ENCODE results near the gene PRF1. TPM values are rescaled to one million over a fixed set of nuclear protein-coding genes. Genes with fewer than 3 reads are reported as not detected.

The PRF1 gene
- total and polyA plus RNA-seq, 10 donors: 6.6 to 79.6 (median 54.6) TPM

GRCh38 chr10:70587045-70587658, 15.4 kb downstream of the PRF1 start:
- TF ChIP-seq POLR2AphosphoS5 (IDR thresholded peaks at IDR 0.05) (no peak), POLR2A (IDR thresholded peaks at IDR 0.05) (no peak)
- TF ChIP-seq, protein P1, sequence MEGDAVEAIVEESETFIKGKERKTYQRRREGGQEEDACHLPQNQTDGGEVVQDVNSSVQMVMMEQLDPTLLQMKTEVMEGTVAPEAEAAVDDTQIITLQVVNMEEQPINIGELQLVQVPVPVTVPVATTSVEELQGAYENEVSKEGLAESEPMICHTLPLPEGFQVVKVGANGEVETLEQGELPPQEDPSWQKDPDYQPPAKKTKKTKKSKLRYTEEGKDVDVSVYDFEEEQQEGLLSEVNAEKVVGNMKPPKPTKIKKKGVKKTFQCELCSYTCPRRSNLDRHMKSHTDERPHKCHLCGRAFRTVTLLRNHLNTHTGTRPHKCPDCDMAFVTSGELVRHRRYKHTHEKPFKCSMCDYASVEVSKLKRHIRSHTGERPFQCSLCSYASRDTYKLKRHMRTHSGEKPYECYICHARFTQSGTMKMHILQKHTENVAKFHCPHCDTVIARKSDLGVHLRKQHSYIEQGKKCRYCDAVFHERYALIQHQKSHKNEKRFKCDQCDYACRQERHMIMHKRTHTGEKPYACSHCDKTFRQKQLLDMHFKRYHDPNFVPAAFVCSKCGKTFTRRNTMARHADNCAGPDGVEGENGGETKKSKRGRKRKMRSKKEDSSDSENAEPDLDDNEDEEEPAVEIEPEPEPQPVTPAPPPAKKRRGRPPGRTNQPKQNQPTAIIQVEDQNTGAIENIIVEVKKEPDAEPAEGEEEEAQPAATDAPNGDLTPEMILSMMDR (IDR thresholded peaks at IDR 0.05 in 8 of 11, conservative IDR thresholded peaks at IDR 0.05 in 3 of 11): no peak
- 79 to 88% (median 84%) methylated on average over 8 of the region's 8 CpGs for WGBS, 5 donors
- H3K4me1 ChIP-seq: peaks cover 0 to 11% (median 4%) of the 10 kb centered on the region in 6 donors
- H3K27ac ChIP-seq: no peak overlapping the region
- H3K4me3 ChIP-seq: no peak overlapping the region
- no peaks in the 10 kb centered on the region for H3K9me3 ChIP-seq
- no peaks in the 10 kb centered on the region for H3K27me3 ChIP-seq (replicated peaks in 1 of 7)
- no peaks in the 10 kb centered on the region for H3K36me3 ChIP-seq
- no peak for DNase-seq
- intact Hi-C loops (cut with DNase I; ENCODE audit: low total_unique reads): no loop called here

DNA sequence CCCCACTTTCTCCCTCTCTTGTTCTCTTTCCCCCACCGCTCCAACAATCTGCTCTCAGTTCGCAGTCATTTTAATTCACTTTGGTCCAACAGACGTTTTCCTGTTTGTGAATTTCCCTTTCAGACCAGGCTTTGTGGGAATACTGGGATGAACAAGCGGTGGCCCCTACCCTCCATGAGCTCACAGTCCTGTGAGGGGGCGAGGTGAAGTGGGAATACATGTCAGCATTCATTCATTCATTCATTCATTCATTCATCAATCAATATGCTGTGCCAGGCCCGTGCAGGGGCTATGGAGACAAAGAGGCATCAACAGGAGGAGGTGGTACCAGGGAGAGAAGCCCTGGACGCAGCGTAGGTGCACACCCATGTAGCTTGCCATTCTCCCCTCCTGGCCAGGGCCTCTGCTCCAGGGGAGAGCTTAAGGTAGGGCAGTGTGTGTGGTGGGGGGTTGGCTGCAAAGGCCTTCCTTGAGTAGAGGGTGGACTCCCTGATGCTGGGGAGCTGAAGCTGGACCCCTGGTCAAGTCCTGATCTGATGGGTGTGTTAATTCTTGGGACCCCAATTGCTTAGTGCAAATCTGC, 16.1 kb downstream of the PRF1 start:
- Histone ChIP-seq H3K4me3 (no peak overlapping the region), H3K27ac (no peak overlapping the region), H3K27me3 (replicated peaks in 1 of 7) (no peaks in the 10 kb centered on the region), H3K36me3 (no peaks in the 10 kb centered on the region), H3K9me3 (no peaks in the 10 kb centered on the region), H3K4me1 (peaks cover 0 to 11% (median 4%) of the 10 kb centered on the region in 6 donors)
- WGBS, 5 donors: 90 to 96% (median 93%) methylated on average over 8 of the region's 8 CpGs
- no peak for DNase-seq
- intact Hi-C loops (cut with DNase I; ENCODE audit: low total_unique reads): no loop called here
- TF ChIP-seq POLR2A (IDR thresholded peaks at IDR 0.05): no peak
- TF ChIP-seq, protein P1 (IDR thresholded peaks at IDR 0.05 in 8 of 11, conservative IDR thresholded peaks at IDR 0.05 in 3 of 11): no peak
- TF ChIP-seq POLR2AphosphoS5 (IDR thresholded peaks at IDR 0.05): no peak

DNA sequence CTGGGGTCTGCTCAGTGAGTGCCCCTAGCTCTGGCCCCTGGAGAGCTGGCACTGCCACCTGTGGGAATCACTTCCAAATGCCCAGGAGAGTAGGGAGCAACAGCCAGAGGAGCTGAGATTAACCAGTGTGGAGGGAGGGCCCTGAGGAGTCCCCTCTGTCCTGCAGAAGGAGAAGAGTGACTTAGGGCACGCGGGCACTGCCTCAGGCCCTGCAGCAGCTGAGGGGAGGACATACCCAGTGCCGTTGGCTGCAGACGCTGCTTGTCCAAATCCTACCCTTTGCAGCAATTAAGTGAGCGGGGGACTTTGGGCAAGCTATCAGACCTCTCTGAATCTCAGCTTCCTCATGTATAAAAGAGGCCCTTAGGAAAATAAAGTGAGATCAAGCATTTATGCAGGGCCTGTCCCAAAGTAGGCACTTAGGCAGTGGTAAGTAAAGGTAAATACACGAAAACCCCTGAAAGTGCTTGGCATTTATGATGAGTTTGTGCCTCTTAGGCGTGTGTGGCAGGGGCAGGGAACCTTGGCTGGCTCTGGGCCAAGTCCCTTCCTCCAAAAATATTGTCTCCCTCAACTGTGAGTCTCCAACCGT, 16.9 kb downstream of the PRF1 start:
- TF ChIP-seq POLR2AphosphoS5 (IDR thresholded peaks at IDR 0.05) (no peak), POLR2A (IDR thresholded peaks at IDR 0.05) (no peak)
- TF ChIP-seq, protein P1 (IDR thresholded peaks at IDR 0.05 in 8 of 11, conservative IDR thresholded peaks at IDR 0.05 in 3 of 11): no peak
- 65 to 82% (median 79%) methylated on average over 5 to 8 of the region's 8 CpGs for WGBS, 5 donors
- no peaks in the 10 kb centered on the region for H3K36me3 ChIP-seq

DNA sequence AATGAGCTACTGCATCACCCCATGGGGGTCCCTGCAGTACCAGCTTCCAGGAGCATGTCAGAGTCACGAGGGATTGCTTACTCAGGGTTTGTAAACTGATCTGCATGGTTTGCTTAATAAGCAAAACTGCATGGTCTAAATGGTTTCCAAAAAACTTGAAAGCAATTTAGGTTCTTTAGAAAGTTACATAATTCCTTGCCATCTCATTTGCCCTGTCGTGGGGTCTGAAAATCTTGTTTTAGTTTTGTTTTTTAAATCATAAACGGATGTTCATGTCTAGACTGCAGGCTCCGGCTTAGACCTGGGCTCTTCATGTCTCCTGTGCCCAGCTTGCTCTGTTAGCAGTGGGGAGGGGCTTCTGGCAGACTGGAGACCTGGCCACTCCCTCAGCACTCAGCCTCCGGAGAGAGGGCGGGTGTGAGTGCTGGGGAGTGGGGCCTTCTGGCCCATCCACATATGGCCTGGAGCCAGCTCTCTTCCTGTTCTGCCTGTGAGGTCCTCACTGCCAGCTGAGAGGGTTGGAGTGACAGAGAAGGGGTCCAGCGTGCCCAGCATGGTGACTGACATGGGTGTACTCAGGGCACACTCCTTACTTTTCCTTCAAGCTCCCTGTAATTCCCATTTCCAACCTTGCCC, 17.5 kb downstream of the PRF1 start:
- no peaks in the 10 kb centered on the region for H3K36me3 ChIP-seq
- 24 to 33% (median 30%) methylated on average over 6 to 7 of the region's 7 CpGs for WGBS, 5 donors
- DNase-seq: no peak
- intact Hi-C loops (cut with DNase I; ENCODE audit: low total_unique reads): no loop called here
- no peaks in the 10 kb centered on the region for H3K9me3 ChIP-seq
- peaks cover 0 to 15% (median 5%) of the 10 kb centered on the region in 6 donors for H3K4me1 ChIP-seq
- H3K4me3 ChIP-seq: no peak overlapping the region
- TF ChIP-seq POLR2AphosphoS5 (IDR thresholded peaks at IDR 0.05) (no peak), POLR2A (IDR thresholded peaks at IDR 0.05) (no peak)
- TF ChIP-seq, protein P1 (IDR thresholded peaks at IDR 0.05 in 8 of 11, conservative IDR thresholded peaks at IDR 0.05 in 3 of 11): no peak
- no peaks in the 10 kb centered on the region for H3K27me3 ChIP-seq (replicated peaks in 1 of 7)
- H3K27ac ChIP-seq: no peak overlapping the region

More for the DNA sequence above, 16.9 kb downstream of the PRF1 start:
- H3K27ac ChIP-seq: no peak overlapping the region
- H3K4me3 ChIP-seq: no peak overlapping the region
- no peaks in the 10 kb centered on the region for H3K9me3 ChIP-seq
- peaks cover 0 to 11% (median 4%) of the 10 kb centered on the region in 6 donors for H3K4me1 ChIP-seq
- intact Hi-C loops (cut with DNase I; ENCODE audit: low total_unique reads): no loop called here
- no peak for DNase-seq
- no peaks in the 10 kb centered on the region for H3K27me3 ChIP-seq (replicated peaks in 1 of 7)

All from spleen (tissue), 11 donors.